RWPE1 (cell line): ENCODE data around the gene NOS1AP.

Source experiments
- CTCF ChIA-PET: fragments of 350-600 bp; sonication (Branson Sonifier 250); formaldehyde crosslinking; extraction: SDS; loops from one replicate; lab custom pipeline; 2021; lab: Yijun Ruan, JAX
- POLR2A ChIA-PET: fragments of 400-600 bp; formaldehyde crosslinking; extraction: SDS; loops from one replicate; lab custom pipeline; 2020; ENCODE audit warnings: antibody characterized with exemption; ENCODE audit not compliant: low non-redundant PET; lab: Yijun Ruan, JAX
- DNase-seq: peaks from one replicate; pipeline ENCODE4 v3.0.0; 2012; ENCODE audit warnings: low spot score
- H3K27ac ChIP-seq: fragments of 450-650 bp; 2 replicates; pipeline ENCODE4 v1.5.1; 2017
- CTCF ChIP-seq: fragments of 450-650 bp; conservative IDR thresholded peaks from 2 replicates; pipeline ENCODE4 v1.5.1; 2017; ENCODE audit warnings: low read depth, mild to moderate bottlenecking

The NOS1AP gene

GRCh38 chr1:162218546-162218945, 149.1 kb downstream of the NOS1AP start:
- no peak overlapping the region for H3K27ac ChIP-seq
- no peak for DNase-seq
- TF ChIP-seq CTCF = no peak
- ChIA-PET CTCF (no interaction called here), POLR2A (no interaction called here)

- ChIA-PET CTCF (no interaction called here), POLR2A (no interaction called here)
- DNase-seq = no peak
- TF ChIP-seq CTCF = no peak
- no peak overlapping the region for H3K27ac ChIP-seq
These were observed 149.5 kb downstream of the NOS1AP start for GRCh38 chr1:162218975-162219374.

GRCh38 chr1:162219461-162219860, 150.0 kb downstream of the NOS1AP start:
- CTCF ChIA-PET = interaction anchor here (0.7 kb wide), 1 partner anchor 271 kb away, joined by 3 read pairs; no protein-coding TSS in a partner anchor
- POLR2A ChIA-PET = no interaction called here

GRCh38 chr1:162220009-162220539, 150.6 kb downstream of the NOS1AP start:
- H3K27ac ChIP-seq = no peak overlapping the region
- no peak for DNase-seq
- TF ChIP-seq CTCF = no peak
- CTCF ChIA-PET = interaction anchor here (0.7 kb wide), 1 partner anchor 270 kb away, joined by 3 read pairs; no protein-coding TSS in a partner anchor
- POLR2A ChIA-PET = no interaction called here

More at GRCh38 chr1:162219461-162219860, 150.0 kb downstream of the NOS1AP start:
- TF ChIP-seq CTCF = no peak
- no peak overlapping the region for H3K27ac ChIP-seq
- no peak for DNase-seq

GRCh38 chr1:162222014-162222413, 152.5 kb downstream of the NOS1AP start:
- TF ChIP-seq CTCF = no peak
- no peak for DNase-seq
- ChIA-PET CTCF (interaction anchor here (0.6 to 0.8 kb wide), 3 partner anchors 26 to 736 kb away, joined by 3 to 4 read pairs (median 3); no protein-coding TSS in a partner anchor), POLR2A (no interaction called here)
- no peak overlapping the region for H3K27ac ChIP-seq

- POLR2A ChIA-PET = interaction anchor here (0.6 kb wide), 1 partner anchor 8 kb away, joined by 5 read pairs; no protein-coding TSS in a partner anchor
- H3K27ac ChIP-seq = no peak overlapping the region
- CTCF ChIA-PET = interaction anchor here (0.6 to 0.8 kb wide), 2 partner anchors 185 to 439 kb away, joined by 4 to 5 read pairs; no protein-coding TSS in a partner anchor
- no peak for DNase-seq
- no peak for TF ChIP-seq CTCF
These were observed 153.2 kb downstream of the NOS1AP start for GRCh38 chr1:162222730-162223129.
